ENCODE results near the gene ATP10A. TPM values are rescaled to one million over a fixed set of nuclear protein-coding genes. Genes with fewer than 3 reads are reported as not detected.

The ATP10A gene
- total RNA-seq, 1 experiment from 2014 or later, result 0.02 TPM

- Histone ChIP-seq H3K36me3 (ENCODE audit: control insufficient read depth in 1 of 2, insufficient read depth in 2 of 2, low read length in 2 of 2) (no peaks in the 10 kb centered on the region), H3K4me1 (ENCODE audit: control insufficient read depth in 1 of 2, insufficient read depth in 2 of 2, low read length in 2 of 2) (no peaks in the 10 kb centered on the region), H3K27me3 (ENCODE audit: insufficient read depth, low read length) (no peaks in the 10 kb centered on the region), H3K79me2 (ENCODE audit: insufficient read depth, low read length) (no peaks in the 10 kb centered on the region), H3K9ac (ENCODE audit: low read length) (no peak overlapping the region), H4K20me1 (ENCODE audit: insufficient read depth) (no peaks in the 10 kb centered on the region), H3K9me3 (ENCODE audit: control insufficient read depth in 1 of 2, insufficient read depth in 1 of 2, low read depth in 1 of 2, low read length in 2 of 2) (peaks cover 4 to 26% of the 10 kb centered on the region in 2 experiments; a peak in 2 of 4 replicates), H3K27ac (ENCODE audit: low read depth, low read length) (no peak overlapping the region), H3K4me3 (replicated peaks in 1 of 2; ENCODE audit: low read depth in 1 of 2, low read length in 2 of 2) (no peak overlapping the region), H2AFZ (ENCODE audit: low read depth, low read length, poor library complexity, severe bottlenecking) (no peak overlapping the region), H3K9me2 (ENCODE audit: insufficient read depth) (no peaks in the 10 kb centered on the region), H3K4me2 (ENCODE audit: low read length) (no peak overlapping the region)
- no TSS peak for BruUV-seq (replicated peaks)
- TF ChIP-seq SIN3A (IDR thresholded peaks at IDR 0.05; ENCODE audit: low read depth) (no peak), EGR1 (IDR thresholded peaks at IDR 0.05; ENCODE audit: low read depth) (no peak), ZBTB33 (IDR thresholded peaks at IDR 0.05; ENCODE audit: extremely low read depth, insufficient replicate concordance, low read length) (no peak), SP1 (IDR thresholded peaks at IDR 0.05; ENCODE audit: low read depth) (no peak), ELF1 (IDR thresholded peaks at IDR 0.05; ENCODE audit: borderline replicate concordance, low read depth) (no peak), CTCF (IDR thresholded peaks at IDR 0.05 in 2 of 3, conservative IDR thresholded peaks at IDR 0.05 in 1 of 3; ENCODE audit: borderline replicate concordance in 1 of 3, insufficient read depth in 1 of 3, low read depth in 2 of 3, low read length in 2 of 3) (no peak), ZNF274 (IDR thresholded peaks at IDR 0.05; ENCODE audit: low read depth, low read length) (no peak)
- intact Hi-C loops (cut with micrococcal nuclease), result no loop called here
- POLR2A ChIA-PET, result no interaction called here
- CTCF ChIA-PET, result no interaction called here
- ATAC-seq (no peak), DNase-seq (ENCODE audit: low read depth, low spot score) (no peak)
- RAD21 ChIA-PET (ENCODE audit: low non-redundant PET in 1 of 2, low total read pairs in 2 of 2, uncharacterized antibody in 2 of 2, unreplicated experiment in 2 of 2), result no interaction called here
These were observed 148.6 kb downstream of the ATP10A start for GRCh38 chr15:25714538-25714840.
